HG02840 (cell line): ENCODE data around the gene SOX8.

Source experiments
- ATAC-seq: cut with Tn5 transposase; IDR thresholded peaks from one replicate; pipeline ENCODE4 v1.9.1; 2021; ENCODE audit warnings: mild to moderate bottlenecking, moderate library complexity, moderate number of reproducible peaks; ENCODE audit not compliant: unreplicated experiment, low FRiP score

Gene SOX8

DNA sequence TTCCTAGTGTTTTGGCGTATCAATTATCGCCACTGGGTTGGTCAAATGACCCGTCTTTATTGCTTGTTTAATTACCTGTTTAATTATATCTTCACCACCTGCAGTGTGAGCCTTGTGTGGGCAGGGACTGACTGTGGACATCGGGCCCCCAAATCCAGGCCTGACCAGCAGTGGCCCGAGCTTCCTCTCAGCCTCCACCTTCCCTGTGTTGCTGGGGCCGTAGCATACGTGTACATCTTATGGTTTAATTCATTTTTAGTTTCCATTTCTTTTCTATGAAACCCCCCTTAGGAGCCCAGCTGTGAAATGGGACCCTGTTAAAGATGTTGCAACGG is 9.6 kb upstream of the SOX8 start:
- no peak for ATAC-seq

GRCh38 chr16:972316-973002 is 9.1 kb upstream of the SOX8 start:
- ATAC-seq = no peak

GRCh38 chr16:973366-973765 is 8.2 kb upstream of the SOX8 start:
- no peak for ATAC-seq

DNA sequence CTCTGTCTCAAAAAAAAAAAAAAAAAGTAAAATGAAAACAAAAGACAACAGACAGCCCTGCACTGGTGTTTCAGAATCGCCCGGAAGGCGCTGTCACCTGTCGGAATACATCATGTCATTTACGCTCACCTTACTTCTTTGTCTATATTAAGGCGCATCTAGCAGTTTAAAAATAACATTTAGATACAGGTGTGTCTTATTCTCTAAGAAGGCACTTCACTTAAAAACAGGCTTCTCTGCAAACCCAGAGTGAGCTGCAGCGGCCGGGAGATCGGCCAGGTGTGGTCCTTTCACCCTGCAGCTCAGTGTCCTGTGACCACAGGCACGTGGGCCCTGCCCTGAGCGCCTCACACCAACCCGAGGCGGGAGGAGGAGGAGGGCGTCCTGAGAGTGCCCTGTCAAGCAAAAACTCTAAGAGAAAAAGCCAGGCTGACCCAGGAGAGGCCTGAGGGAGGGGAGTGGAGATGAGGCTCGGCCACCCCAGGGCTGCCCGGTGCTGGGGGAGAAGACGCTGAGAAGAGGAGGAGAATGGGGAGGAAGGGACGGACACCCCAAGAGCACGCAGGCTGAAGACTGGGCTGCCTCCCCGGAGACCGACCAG is 7.5 kb upstream of the SOX8 start:
- ATAC-seq = no peak

GRCh38 chr16:974611-975261 is 6.8 kb upstream of the SOX8 start:
- no peak for ATAC-seq

DNA sequence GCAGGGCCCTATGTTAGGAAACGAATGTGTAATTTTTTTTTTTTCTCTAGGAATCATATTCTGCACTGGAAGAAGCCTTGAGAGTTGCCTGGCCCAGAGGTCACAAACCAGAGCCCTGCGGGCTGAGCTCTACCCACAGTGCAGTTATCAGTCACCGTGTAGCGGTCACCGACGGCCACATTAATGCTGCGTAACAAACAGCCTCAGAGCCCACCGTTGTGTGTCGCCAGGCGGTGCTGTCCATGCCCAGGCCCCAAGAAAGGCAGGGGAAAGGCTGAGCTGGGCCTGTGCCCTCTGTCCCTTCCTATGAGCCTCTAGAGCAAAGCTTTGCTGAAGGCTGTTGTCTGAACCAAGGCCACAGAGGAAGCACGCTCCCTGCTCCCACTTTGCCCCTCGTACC is 6.3 kb upstream of the SOX8 start:
- ATAC-seq = no peak

- no peak for ATAC-seq
These were observed 5.1 kb upstream of the SOX8 start for GRCh38 chr16:976389-976931.

DNA sequence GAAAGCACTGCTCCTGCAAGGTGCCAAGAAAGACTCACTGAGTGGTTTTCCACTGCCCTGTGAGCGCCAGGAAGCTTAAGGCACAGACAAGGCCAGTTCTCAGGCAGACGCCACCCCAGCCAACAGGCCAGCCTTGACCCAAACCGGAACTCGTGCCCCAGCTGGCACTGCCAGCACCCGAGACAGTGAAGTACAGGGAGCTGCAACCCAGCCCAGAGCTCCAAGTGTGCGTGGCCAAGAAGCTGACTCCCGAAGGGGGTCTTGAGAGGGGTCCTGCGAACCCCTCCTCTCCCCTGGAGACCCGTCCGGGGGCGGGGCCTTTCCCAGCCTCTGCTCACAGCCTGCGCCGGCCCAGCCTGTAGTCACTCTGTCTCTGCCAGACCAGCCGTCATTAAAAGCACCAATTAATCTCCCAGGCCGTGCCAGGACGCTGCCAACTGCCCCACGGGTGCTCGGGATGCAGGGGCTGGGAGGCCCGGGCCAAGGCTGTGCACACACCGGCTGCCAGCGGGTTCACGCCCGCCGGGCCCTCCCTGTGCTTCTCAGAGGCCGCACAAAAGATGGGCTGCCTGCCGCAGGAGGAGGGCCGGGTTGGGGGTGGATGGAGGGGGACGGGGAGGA is 4.4 kb upstream of the SOX8 start:
- ATAC-seq = no peak

- no peak for ATAC-seq
These were observed 3.7 kb upstream of the SOX8 start for GRCh38 chr16:977896-978295.

DNA sequence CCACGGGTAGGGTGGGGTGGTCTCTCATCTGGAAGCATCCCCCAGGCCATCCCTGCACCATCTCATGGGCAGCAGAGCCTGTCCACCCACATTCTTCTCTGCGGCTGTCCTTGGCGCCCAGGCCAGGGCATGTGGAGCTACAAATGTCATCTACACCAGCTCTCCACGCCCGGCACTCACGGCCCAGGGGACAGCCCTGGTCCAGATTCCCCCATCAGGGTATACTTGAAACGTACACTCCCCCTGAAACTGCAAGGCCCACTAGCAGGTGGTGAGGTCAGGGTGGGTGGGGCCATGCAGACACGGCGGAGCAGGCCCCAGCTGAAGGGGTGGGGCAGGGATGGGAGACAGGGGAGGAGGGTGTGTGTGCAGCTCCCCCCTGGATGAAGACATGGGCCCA is 3.2 kb upstream of the SOX8 start:
- no peak for ATAC-seq

DNA sequence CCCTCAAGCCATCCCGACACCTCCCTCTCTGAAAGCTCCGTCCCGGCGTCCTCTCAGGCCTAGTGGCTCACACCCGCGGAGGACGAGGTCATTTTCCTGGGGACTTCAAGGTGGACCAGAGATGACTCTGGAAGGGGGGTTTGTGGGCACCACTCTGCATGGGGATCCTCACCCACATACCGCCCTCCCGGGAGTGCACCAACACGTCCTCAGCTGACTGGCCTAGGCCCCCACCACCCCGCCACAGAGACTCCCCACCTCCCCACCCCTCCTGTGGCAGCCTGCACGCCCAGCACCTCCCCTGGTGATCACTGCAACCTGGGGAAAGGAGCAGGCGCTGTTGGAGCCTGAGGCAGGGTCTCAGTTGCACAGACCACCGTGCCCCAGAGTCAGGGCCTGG is 2.4 kb upstream of the SOX8 start:
- ATAC-seq = no peak

DNA sequence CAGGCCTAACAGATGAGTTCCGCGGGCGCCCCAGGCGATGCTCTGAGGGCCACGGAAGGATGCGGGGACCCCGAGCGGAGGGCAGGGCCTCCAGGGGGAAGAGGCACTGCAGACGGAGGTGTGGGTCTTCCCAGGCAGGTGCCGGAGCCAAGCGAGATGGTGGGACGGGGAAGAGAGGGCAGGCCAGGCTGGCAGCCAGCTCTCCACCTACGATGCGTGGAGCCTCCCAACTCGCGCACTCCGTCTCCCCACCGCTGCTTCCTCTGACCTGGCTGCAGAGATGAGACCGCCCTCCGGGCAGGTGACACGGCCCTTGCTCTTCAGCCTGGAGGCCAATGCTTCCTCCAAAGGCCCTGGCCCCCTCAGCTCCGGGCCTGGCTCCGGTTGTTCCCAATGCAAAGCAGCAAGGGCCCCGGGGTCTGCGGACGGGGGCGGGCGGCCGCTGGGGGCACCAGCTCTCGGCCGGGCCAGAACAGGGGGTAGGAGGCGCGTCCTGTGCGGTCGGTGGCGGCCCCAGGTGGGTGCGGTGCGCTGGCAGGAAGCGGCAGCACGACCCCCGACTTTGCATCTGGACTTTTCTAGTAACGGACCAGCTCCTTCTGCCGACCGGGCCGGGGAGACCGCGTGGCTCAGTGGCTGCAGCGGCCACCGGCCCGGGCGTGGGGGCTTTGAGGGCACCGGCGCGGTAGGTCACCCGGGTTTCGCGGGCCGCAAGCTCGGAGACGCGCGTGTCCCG is 1.5 kb upstream of the SOX8 start:
- no peak for ATAC-seq

DNA sequence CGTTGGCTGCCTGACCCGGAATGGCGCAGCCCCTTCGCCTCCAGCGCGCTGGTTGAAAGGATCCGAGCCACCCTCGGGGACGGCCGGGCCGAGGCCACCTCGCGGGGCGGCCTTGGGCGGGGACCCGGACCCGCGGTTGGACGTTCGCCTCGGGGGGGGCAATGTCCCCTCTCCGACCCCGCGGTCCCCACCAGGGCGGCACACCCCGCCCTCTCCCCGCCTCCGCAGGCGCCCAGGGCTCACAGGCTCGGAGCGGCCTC is 1.0 kb upstream of the SOX8 start:
- ATAC-seq = no peak

DNA sequence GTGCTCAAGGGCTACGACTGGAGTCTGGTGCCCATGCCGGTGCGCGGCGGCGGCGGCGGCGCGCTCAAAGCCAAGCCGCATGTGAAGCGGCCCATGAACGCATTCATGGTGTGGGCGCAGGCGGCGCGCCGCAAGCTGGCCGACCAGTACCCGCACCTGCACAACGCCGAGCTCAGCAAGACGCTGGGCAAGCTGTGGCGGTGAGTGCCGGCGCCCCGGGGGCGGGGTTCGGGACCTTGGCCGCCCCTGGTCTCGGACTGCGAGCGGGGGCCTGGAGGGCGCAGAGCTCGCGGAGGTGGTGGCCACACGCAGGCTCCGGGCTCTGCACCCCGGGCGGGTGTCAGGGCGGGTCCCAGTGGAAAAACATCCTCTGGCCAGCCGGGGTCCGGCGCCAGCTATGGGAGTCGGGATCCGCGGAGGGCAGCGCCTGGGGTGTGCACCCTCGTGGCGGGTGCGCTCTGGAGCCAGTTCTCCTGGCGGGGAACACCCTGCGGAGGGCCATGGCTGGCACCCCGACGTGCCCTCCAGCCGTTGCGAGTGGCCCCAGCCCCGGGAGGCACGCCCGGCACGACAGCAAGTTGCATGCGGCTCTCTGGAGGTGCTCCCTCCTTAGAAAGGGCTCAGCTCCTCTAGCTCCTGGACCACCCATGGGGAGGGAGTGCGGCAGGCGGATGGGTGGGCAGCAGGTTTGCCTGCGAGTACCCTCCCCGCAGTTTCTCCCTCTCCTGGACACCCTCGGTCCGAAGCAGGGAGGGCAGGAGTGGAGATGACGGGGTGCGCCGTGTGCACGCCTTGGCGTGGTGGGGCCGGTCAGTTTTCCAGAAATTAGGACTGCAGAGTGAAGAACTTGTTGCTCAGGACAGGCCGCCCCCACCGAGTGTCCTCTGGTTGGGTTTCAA is 824 bp downstream of the SOX8 start:
- no peak for ATAC-seq

DNA sequence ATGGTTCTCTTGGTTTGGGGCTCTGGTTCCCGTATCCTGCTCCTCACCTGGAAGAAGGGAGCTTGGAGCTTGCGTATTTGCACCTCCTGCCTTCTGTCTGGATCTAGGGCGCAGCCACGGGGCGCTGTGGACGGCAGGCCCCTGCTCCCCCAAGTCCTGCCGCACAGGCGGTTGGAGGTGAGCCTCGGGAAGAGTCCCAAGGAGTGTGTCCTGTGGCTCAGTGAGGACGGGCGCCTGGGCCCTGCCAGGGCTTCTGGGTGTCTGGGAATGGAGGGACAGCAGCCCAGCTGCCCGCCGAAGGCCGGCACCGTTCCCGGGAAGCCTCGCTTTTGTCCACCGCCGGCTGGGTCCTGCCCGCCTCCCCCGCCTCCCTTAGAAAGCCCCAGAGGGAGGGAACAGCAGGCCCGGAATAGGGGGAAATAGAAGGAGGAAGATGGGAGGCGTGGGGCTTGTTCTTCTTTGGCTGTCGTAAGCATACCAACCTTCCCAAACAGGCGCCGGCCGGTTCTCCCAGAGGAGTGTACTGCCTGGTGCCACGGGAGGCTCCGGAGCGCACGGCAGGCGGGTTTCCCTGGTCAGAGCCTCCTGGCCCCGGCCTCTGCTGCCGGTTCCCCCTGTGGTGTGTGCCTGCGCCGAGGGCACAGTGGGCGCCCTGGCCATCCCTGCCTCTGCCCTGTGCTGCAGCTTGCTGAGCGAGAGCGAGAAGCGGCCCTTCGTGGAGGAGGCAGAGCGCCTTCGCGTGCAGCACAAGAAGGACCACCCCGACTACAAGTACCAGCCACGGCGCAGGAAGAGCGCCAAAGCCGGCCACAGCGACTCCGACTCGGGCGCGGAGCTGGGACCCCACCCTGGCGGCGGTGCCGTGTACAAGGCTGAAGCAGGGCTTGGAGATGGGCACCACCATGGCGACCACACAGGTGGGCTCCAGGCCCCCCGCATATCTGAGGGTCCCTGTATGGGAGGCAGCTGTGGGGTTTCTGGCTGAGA is 1.8 kb downstream of the SOX8 start:
- no peak for ATAC-seq

- ATAC-seq = no peak
These were observed 2.6 kb downstream of the SOX8 start for GRCh38 chr16:984121-984694.

GRCh38 chr16:984736-985636 is 3.4 kb downstream of the SOX8 start:
- ATAC-seq = no peak
